Common myeloid progenitor, CD34-positive (primary cell): ENCODE results near the gene MLF2.
A peak's percentile ranks its signal among the peaks of the same experiment; 100 is the strongest.

ENCODE experiments used
- CTCF ChIA-PET: fragments of 350-600 bp; sonication (Branson Sonifier 250); formaldehyde crosslinking; loops from one replicate; lab custom pipeline; 2021; ENCODE audit warnings: antibody characterized with exemption; lab: Charles Lee
- POLR2A ChIA-PET: fragments of 350-600 bp; sonication (Branson Sonifier 250); formaldehyde crosslinking; loops from one replicate; lab custom pipeline; 2021; ENCODE audit warnings: antibody characterized with exemption; lab: Charles Lee
- DNase-seq, 3 donors: peaks; one replicate each; pipeline versions ENCODE4 v3.0.0 to v3.0.0-alpha.2; 2013
- H3K27ac ChIP-seq, 2 experiments: 1 replicate in 1 of 2; 2 replicates in 1 of 2; pipeline ENCODE4 v1.7.0; 2013; ENCODE audit warnings: inconsistent platforms in 2 of 2, low read length in 2 of 2, mild to moderate bottlenecking in 2 of 2, low read depth in 1 of 2, moderate library complexity in 1 of 2; ENCODE audit not compliant: severe bottlenecking in 2 of 2, insufficient read depth in 1 of 2, poor library complexity in 1 of 2
- H3K27me3 ChIP-seq, 5 experiments: replicated peaks in 2 of 5; 1 replicate in 3 of 5; 2 replicates in 2 of 5; pipeline versions ENCODE4 v1.6.1 to v1.7.0; 2013; ENCODE audit warnings: low read length in 4 of 5, mild to moderate bottlenecking in 2 of 5, moderate library complexity in 2 of 5, inconsistent platforms in 1 of 5; ENCODE audit not compliant: insufficient read depth in 5 of 5, control insufficient read depth in 4 of 5
- H3K36me3 ChIP-seq, 4 experiments: 1 replicate in 2 of 4; 2 replicates in 2 of 4; pipeline versions ENCODE4 v1.6.1 to v1.7.0; 2013; ENCODE audit warnings: low read length in 3 of 4, control low read depth in 1 of 4, mild to moderate bottlenecking in 1 of 4; ENCODE audit not compliant: control insufficient read depth in 4 of 4, insufficient read depth in 4 of 4
- H3K4me1 ChIP-seq, 4 experiments: 1 replicate in 3 of 4; 2 replicates in 1 of 4; pipeline versions ENCODE4 v1.6.1 to v1.7.1; 2013; ENCODE audit warnings: low read length in 3 of 4, mild to moderate bottlenecking in 3 of 4, control low read depth in 1 of 4, inconsistent platforms in 1 of 4, moderate library complexity in 1 of 4; ENCODE audit not compliant: control insufficient read depth in 4 of 4, insufficient read depth in 4 of 4; ENCODE audit errors: control extremely low read depth in 1 of 4
- H3K4me3 ChIP-seq, 7 experiments: 1 replicate in 4 of 7; 2 replicates in 3 of 7; pipeline versions ENCODE4 v1.5.1 to v1.7.0; 2013; ENCODE audit warnings: mild to moderate bottlenecking in 7 of 7, low read length in 6 of 7, moderate library complexity in 6 of 7, inconsistent platforms in 2 of 7, low read depth in 2 of 7, control low read depth in 1 of 7; ENCODE audit not compliant: insufficient read depth in 4 of 7, control insufficient read depth in 1 of 7; ENCODE audit errors: extremely low read depth in 1 of 7
- H3K9me3 ChIP-seq, 5 experiments: 1 replicate in 4 of 5; 2 replicates in 1 of 5; pipeline versions ENCODE4 v1.6.1 to v1.7.1; 2013; ENCODE audit warnings: low read length in 4 of 5, mild to moderate bottlenecking in 2 of 5, inconsistent platforms in 1 of 5, low read depth in 1 of 5, moderate library complexity in 1 of 5; ENCODE audit not compliant: control insufficient read depth in 4 of 5, insufficient read depth in 2 of 5; ENCODE audit errors: control extremely low read depth in 1 of 5
- WGBS: methylation state at CpG from one replicate; pipeline ENCODE4 v1.1.5; 2013; ENCODE audit not compliant: insufficient coverage; 5-methylcytosine and 5-hydroxymethylcytosine counted together

The MLF2 gene

DNA sequence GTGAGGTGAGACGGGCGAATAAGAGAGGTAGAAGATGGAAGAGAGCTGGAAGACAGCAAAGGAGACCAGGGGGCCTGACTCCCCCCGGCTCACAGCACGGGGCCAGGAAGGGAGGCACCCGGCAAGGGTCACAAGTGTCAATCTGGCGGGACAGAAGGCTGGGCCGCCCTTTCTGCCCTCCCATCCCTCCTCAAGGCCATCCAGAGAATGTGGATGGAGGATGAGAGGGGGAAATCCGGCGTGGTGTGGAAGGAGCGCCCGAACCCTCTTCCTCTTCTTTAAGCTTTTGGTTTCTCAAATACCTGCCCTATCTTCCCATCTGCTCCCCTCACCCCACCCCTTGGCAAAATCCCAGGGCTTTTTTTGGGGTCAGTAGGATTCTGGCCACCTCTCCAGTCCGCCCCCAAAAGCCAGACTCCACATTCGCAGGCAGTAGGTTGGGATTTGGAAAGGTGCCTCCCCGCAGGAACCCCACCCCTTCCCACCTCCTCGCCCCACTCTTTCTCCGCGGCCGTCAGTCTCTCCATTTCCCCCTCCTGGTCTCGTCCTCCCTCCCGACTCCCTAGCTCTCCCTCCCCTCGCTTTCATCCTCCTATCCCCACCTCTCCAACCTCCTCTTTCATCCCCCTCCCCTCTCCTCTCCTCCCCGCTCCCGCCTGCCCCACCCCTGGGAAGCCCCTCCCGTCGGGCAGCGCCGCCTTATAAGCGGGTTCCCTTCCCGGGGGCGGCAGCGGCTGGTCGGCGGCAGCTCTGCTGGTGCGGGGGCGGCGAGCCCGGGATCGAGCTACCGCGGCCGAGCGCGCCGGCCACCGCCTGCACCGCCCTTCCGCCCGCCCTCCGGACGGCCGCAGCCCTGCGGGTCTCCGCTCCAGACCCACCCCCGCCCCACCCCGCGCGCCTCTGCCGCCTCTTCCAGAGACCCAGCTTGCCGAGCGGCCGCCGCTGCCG is 13.0 kb upstream of the MLF2 start, which contains the start of gene PTMS:
Gene PTMS, plus strand, starts transcription at position 730 of the 948 bp plus-strand sequence. CDS start 343 bp downstream, outside the sequence.
- Histone ChIP-seq H3K4me3 (peak within 1 kb of the TSS; percentile 56 to 93 (median 74)), H3K27me3 (peaks cover 0 to 16% (median 0%) of the 10 kb centered on the region in 5 experiments), H3K36me3 (peaks cover 0 to 10% (median 2%) of the 10 kb centered on the region in 4 experiments), H3K4me1 (peaks cover 8 to 59% (median 37%) of the 10 kb centered on the region in 4 experiments), H3K9me3 (no peaks in the 10 kb centered on the region), H3K27ac (peak within 1 kb of the TSS in 1 of 2 experiments; percentile 70)
- CTCF ChIA-PET, result interaction anchor here (0.8 to 15.2 kb wide), 18 partner anchors 10 to 69 kb away, joined by 3 to 237 read pairs (median 4); partner anchors contain the start of genes CD4, GPR162 and MLF2
- 3% methylated on average over 39 of the region's 63 CpGs for WGBS
- no peak for DNase-seq
- POLR2A ChIA-PET, result interaction anchor here (0.6 to 2.3 kb wide), 3 partner anchors 13 to 193 kb away, joined by 3 to 12 read pairs (median 3); partner anchors contain the start of gene MLF2

DNA sequence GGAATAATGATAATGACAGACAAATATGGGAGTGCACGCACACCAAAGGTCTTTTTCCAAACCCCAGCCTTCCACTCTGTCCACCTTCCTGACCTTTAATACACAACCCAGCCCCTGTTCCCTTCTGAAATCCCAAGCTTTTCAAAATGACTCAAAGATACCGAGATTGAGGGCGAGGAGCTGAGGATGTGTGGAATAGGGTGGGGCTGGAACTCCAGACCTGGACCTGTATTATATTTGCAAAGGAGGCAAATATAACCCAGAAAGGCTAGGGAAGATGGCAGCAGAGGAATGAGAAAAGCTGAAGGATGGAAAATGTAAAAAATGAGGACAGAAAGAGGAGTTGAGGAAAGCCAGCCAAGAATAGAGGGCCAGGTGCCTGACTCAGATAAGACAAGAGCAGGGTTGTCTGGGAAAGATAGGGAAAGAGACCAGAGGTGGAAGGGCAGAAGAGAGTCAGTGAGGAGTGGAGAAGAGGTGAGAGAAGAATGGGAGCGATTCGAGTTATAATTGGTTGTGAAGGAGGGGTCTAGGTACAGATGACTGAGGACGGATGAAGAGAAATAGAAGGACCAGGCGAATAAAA is 12.2 kb upstream of the MLF2 start:
- Histone ChIP-seq H3K36me3 (peaks cover 0 to 7% (median 2%) of the 10 kb centered on the region in 4 experiments), H3K27ac (peak overlapping the region in 1 of 2 experiments; percentile 70), H3K4me3 (peak overlapping the region in 5 of 7 experiments; percentile 58 to 93 (median 71)), H3K4me1 (peaks cover 8 to 53% (median 35%) of the 10 kb centered on the region in 4 experiments), H3K9me3 (no peaks in the 10 kb centered on the region), H3K27me3 (peaks cover 0 to 16% (median 0%) of the 10 kb centered on the region in 5 experiments)
- CTCF ChIA-PET, result interaction anchor here (0.8 to 15.2 kb wide), 10 partner anchors 9 to 67 kb away, joined by 3 to 237 read pairs (median 12); partner anchors contain the start of genes GPR162 and MLF2
- no peak for DNase-seq
- 38% methylated on average over 6 of the region's 7 CpGs for WGBS
- POLR2A ChIA-PET, result interaction anchor here (2.3 kb wide), 1 partner anchor 12 kb away, joined by 12 read pairs; the partner anchor contains the start of gene MLF2

DNA sequence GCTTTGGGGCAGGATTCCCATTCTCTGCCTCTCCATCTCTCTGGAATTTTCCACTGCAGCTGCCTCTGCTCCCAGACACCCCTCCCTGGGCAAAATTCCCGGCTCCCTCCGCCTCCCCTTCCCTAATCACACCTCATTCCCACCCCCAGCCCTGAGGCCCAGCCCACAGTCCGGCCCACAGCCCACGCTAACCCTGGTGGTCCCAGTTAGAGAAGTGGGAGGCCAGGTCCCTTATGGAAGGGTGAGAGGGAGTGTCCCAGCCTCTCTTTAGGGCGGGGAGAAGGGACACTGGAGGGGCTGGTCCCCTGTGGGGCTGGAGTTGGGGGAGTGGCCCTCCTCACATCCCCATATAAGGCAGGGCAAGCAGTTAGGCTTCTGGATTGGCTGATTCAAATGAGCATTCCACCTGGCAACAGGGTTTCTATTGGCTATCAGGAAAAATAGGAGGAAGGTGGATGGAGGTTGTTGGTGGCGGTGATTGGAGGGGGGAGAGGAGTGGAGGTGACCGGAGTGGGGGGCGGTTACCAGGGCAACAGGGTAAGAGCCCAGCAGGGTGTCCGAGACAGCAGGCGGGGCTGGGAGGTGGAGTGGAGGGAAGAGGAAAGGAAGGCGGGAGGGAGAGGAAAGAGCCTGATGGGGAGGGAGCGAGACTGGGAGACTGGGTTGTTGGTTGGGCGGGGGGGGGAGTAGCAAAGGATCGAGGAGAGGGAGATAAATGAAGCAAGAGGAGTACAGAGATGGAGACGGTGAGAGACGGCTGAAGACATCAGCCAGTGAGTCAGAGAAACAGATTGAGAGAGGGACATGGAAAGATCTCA is 11.3 kb upstream of the MLF2 start:
- Histone ChIP-seq H3K9me3 (no peaks in the 10 kb centered on the region), H3K4me1 (peaks cover 8 to 44% (median 31%) of the 10 kb centered on the region in 4 experiments)

DNA sequence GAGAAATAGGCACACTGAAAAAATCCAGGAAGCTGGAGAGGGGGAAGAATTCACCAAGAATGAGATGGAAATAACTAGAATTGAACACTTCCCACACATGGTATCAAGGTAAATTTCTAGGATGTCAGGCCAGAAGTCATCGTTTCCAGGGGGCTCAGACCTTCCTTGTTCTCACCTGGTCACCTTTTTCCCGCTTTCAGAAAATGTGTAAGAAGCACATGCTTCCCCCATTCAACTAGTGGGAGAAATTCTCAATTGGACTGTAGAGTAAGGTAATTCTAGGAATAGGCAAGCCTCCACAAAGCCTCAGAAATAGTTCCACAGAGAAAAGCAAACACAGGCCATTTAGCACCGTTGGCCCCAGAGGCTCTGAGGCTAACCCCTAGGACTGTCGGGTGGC is 10.4 kb upstream of the MLF2 start:
- no CpG with 5 or more reads among the region's 4 CpGs for WGBS
- no peak overlapping the region for H3K4me3 ChIP-seq
- H3K4me1 ChIP-seq, result peaks cover 8 to 36% (median 26%) of the 10 kb centered on the region in 4 experiments
- H3K36me3 ChIP-seq, result no peaks in the 10 kb centered on the region
- CTCF ChIA-PET, result interaction anchor here (1.1 to 2.0 kb wide), 4 partner anchors 8 to 59 kb away, joined by 4 read pairs; partner anchors contain the start of genes GPR162 and MLF2
- H3K9me3 ChIP-seq, result no peaks in the 10 kb centered on the region
- H3K27me3 ChIP-seq, result peaks cover 0 to 16% (median 0%) of the 10 kb centered on the region in 5 experiments
- POLR2A ChIA-PET, result interaction anchor here (1.1 kb wide), 1 partner anchor 11 kb away, joined by 3 read pairs; the partner anchor contains the start of gene MLF2
- H3K27ac ChIP-seq, result no peak overlapping the region
- DNase-seq, result no peak

More for the DNA sequence above, 11.3 kb upstream of the MLF2 start:
- H3K36me3 ChIP-seq, result no peaks in the 10 kb centered on the region
- 2% methylated on average over 12 of the region's 16 CpGs for WGBS
- peak overlapping the region in 1 of 2 experiments; percentile 64 for H3K27ac ChIP-seq
- ChIA-PET CTCF (interaction anchor here (1.1 to 15.2 kb wide), 5 partner anchors 8 to 58 kb away, joined by 4 to 237 read pairs (median 4); partner anchors contain the start of genes GPR162 and MLF2), POLR2A (interaction anchor here (0.6 to 1.1 kb wide), 3 partner anchors 9 to 529 kb away, joined by 3 to 5 read pairs (median 3); partner anchors contain the start of gene MLF2)
- peaks cover 0 to 16% (median 0%) of the 10 kb centered on the region in 5 experiments for H3K27me3 ChIP-seq
- peak overlapping the region in 5 of 7 experiments; percentile 10 to 71 (median 48) for H3K4me3 ChIP-seq
- peak; percentile 92 to 96 (median 95) for DNase-seq

DNA sequence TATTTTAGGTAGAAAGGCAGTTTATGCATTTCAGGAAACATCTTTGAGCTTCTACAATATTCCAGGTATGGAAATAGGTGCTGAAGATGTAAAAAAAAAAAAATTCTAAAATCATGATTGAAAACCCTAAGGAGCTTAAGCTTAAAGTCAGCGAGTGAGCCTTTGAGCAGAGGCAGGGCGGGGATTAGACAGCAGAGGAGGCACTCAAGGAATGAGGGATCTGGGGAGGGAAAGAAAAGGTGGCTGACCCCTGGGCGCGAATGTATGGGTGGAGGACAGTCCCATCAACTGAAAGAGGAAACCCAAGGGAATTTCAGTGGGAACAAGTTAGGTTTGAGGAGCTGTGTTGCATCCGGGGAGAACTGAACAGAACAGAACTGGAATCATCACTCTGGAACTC is 6.8 kb upstream of the MLF2 start:
- DNase-seq, result no peak
- peaks cover 0 to 14% (median 7%) of the 10 kb centered on the region in 4 experiments for H3K4me1 ChIP-seq
- no peaks in the 10 kb centered on the region for H3K36me3 ChIP-seq
- ChIA-PET POLR2A (no interaction called here), CTCF (interaction anchor here (0.6 to 10.5 kb wide), 12 partner anchors 12 to 221 kb away, joined by 3 to 237 read pairs (median 3); partner anchors contain the start of genes CD4, GPR162, LAG3 and PTMS)
- H3K9me3 ChIP-seq, result no peaks in the 10 kb centered on the region
- WGBS, result 100% methylated on average over 5 of the region's 5 CpGs
- no peaks in the 10 kb centered on the region for H3K27me3 ChIP-seq
- no peak overlapping the region for H3K4me3 ChIP-seq
- no peak overlapping the region for H3K27ac ChIP-seq
